ENCODE data around the gene CEACAM4. TPM values are rescaled to one million over a fixed set of nuclear protein-coding genes. Genes with fewer than 3 reads are reported as not detected.

Gene CEACAM4
- total RNA-seq, 1 donor from 2014 or later: not detected

DNA sequence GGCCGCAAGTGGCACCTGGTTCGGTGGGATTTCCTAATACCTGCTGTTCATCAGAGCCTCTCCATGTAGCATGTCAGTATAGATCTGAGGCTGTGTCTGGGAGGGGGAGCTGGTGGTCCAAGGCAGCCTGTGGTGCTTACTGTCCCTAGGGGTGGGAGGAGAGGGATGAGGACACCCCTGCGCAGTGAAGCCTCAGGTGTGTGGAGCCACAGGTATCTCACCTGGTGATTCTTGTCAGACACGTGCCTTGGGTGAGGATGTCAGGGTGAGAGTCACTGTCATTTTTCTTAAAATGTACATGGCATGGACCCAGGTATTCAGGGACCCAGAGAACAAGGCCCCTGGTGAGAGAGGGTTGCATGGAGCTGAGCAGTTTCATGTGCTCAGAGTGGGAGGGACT lies 11.7 kb downstream of the CEACAM4 start:
- Mint-ChIP-seq H3K9me3 (ENCODE audit: unreplicated experiment) (no peaks in the 10 kb centered on the region), H3K27me3 (ENCODE audit: unreplicated experiment) (peaks cover 17% of the 10 kb centered on the region), H3K4me1 (ENCODE audit: unreplicated experiment) (no peaks in the 10 kb centered on the region), H3K4me3 (ENCODE audit: unreplicated experiment) (no peak overlapping the region), H3K27ac (ENCODE audit: unreplicated experiment) (no peak overlapping the region), H3K36me3 (ENCODE audit: low read depth, unreplicated experiment) (no peaks in the 10 kb centered on the region)
- DNase-seq (ENCODE audit: low spot score): no peak
- TF ChIP-seq, protein P1, sequence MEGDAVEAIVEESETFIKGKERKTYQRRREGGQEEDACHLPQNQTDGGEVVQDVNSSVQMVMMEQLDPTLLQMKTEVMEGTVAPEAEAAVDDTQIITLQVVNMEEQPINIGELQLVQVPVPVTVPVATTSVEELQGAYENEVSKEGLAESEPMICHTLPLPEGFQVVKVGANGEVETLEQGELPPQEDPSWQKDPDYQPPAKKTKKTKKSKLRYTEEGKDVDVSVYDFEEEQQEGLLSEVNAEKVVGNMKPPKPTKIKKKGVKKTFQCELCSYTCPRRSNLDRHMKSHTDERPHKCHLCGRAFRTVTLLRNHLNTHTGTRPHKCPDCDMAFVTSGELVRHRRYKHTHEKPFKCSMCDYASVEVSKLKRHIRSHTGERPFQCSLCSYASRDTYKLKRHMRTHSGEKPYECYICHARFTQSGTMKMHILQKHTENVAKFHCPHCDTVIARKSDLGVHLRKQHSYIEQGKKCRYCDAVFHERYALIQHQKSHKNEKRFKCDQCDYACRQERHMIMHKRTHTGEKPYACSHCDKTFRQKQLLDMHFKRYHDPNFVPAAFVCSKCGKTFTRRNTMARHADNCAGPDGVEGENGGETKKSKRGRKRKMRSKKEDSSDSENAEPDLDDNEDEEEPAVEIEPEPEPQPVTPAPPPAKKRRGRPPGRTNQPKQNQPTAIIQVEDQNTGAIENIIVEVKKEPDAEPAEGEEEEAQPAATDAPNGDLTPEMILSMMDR (IDR thresholded peaks at IDR 0.05; ENCODE audit: unreplicated experiment): no peak

DNA sequence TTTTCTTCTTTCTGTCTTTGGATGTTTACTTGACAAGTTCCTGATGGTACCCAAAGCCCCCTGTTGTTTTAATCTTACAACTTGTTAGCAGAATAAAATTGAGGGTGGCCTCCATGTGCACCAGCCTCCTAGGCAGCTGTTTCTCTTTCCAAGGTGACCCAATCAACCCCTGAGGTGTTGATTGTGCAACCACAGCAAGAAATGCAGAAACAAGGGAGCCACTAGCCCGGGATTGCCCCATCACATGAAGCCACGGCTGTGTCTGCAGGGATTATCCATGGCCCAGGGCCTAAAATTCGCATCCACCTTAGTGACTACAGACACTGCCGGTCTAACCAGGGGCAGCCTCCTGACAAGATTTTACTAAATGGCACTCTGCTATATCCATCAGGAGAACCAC lies 14.4 kb downstream of the CEACAM4 start:
- no peak overlapping the region for H3K27ac Mint-ChIP-seq (ENCODE audit: unreplicated experiment)
- DNase-seq (ENCODE audit: low spot score): no peak
- no peaks in the 10 kb centered on the region for H3K9me3 Mint-ChIP-seq (ENCODE audit: unreplicated experiment)
- TF ChIP-seq, protein P1 (IDR thresholded peaks at IDR 0.05; ENCODE audit: unreplicated experiment): no peak
- H3K4me1 Mint-ChIP-seq (ENCODE audit: unreplicated experiment): no peaks in the 10 kb centered on the region
- H3K36me3 Mint-ChIP-seq (ENCODE audit: low read depth, unreplicated experiment): no peaks in the 10 kb centered on the region
- H3K27me3 Mint-ChIP-seq (ENCODE audit: unreplicated experiment): peaks cover 10% of the 10 kb centered on the region
- H3K4me3 Mint-ChIP-seq (ENCODE audit: unreplicated experiment): no peak overlapping the region

DNA sequence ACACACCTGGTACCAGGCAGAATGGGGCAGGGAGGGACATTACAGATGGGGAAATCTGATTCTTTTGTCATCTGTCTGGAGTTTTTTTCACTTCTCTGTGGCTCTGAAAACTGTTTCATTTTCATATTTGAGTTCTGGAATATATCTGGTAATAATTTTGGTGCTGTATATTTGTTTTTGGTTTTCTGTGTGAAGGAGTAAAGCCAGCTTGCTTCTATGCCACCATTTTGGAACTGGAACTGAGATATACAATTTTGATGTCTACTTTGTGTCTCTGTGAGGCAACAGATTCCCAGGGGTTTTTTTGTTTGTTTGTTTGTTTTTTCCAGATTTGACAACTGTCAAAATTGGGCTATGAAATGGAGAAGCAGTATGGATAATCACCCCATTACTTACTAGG lies 16.1 kb downstream of the CEACAM4 start:
- TF ChIP-seq, protein P1 (IDR thresholded peaks at IDR 0.05; ENCODE audit: unreplicated experiment): no peak
- H3K27me3 Mint-ChIP-seq (ENCODE audit: unreplicated experiment): peaks cover 9% of the 10 kb centered on the region

DNA sequence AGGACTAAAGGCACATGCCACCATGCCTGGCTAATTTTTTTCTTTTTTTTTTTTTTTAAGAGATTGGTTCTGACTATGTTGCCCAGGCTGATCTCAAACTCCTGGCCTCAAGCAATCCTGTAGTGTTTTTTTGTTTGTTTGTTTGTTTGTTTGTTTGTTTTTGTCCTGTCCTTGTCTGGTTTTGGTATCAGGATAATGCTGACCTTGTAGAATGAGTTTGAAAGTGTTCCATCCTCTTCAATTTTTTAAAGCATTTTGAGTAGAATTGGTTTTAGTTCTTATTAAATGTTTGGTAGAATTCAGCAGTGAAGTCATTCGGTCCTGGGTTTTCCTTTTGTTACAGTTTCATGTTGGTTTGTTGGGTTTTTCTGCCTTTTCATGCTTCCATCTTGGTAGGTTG lies 19.2 kb downstream of the CEACAM4 start:
- no peaks in the 10 kb centered on the region for H3K36me3 Mint-ChIP-seq (ENCODE audit: low read depth, unreplicated experiment)
- no peaks in the 10 kb centered on the region for H3K4me1 Mint-ChIP-seq (ENCODE audit: unreplicated experiment)
- no peak for DNase-seq (ENCODE audit: low spot score)
- H3K4me3 Mint-ChIP-seq (ENCODE audit: unreplicated experiment): no peak overlapping the region
- no peak overlapping the region for H3K27ac Mint-ChIP-seq (ENCODE audit: unreplicated experiment)
- no peaks in the 10 kb centered on the region for H3K9me3 Mint-ChIP-seq (ENCODE audit: unreplicated experiment)
- H3K27me3 Mint-ChIP-seq (ENCODE audit: unreplicated experiment): peaks cover 5% of the 10 kb centered on the region
- TF ChIP-seq, protein P1 (IDR thresholded peaks at IDR 0.05; ENCODE audit: unreplicated experiment): no peak

More for the DNA sequence above, 16.1 kb downstream of the CEACAM4 start:
- Mint-ChIP-seq H3K36me3 (ENCODE audit: low read depth, unreplicated experiment) (no peaks in the 10 kb centered on the region), H3K4me3 (ENCODE audit: unreplicated experiment) (no peak overlapping the region), H3K4me1 (ENCODE audit: unreplicated experiment) (no peaks in the 10 kb centered on the region), H3K27ac (ENCODE audit: unreplicated experiment) (no peak overlapping the region), H3K9me3 (ENCODE audit: unreplicated experiment) (no peaks in the 10 kb centered on the region)
- no peak for DNase-seq (ENCODE audit: low spot score)

DNA sequence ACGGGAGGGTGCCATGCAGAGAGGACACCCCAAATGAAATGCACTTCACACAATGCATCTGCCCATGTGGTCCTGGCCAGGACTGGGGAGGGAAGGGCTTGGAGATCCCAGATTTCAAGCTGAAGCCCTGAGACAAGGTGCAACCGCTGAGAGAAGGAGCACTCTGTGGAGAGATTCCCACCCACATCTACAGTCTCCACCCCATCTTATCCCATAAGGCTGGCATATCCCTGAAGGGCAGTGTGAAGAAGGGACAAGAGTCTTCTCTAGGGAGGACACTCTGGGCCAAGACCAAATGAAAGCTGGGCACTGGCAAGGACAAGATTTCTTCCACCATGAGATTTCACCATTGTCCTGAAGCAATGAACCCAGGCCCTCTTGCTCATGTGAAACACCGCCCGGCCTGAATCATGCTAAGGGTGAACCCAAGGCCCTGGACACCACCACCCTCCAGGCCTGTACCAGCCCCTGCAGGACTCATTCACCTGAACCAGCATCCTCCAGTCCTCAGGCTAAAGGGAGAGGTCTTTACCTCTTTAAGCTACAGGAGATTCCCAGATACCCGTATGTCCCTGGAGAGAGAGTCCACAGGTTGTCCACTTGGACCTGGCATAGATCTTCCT lies 20.5 kb downstream of the CEACAM4 start:
- Mint-ChIP-seq H3K4me1 (ENCODE audit: unreplicated experiment) (no peaks in the 10 kb centered on the region), H3K4me3 (ENCODE audit: unreplicated experiment) (no peak overlapping the region)
- TF ChIP-seq, protein P1 (IDR thresholded peaks at IDR 0.05; ENCODE audit: unreplicated experiment): no peak

More for the DNA sequence above, 20.5 kb downstream of the CEACAM4 start:
- Mint-ChIP-seq H3K9me3 (ENCODE audit: unreplicated experiment) (no peaks in the 10 kb centered on the region), H3K36me3 (ENCODE audit: low read depth, unreplicated experiment) (no peaks in the 10 kb centered on the region), H3K27me3 (ENCODE audit: unreplicated experiment) (peaks cover 5% of the 10 kb centered on the region), H3K27ac (ENCODE audit: unreplicated experiment) (no peak overlapping the region)
- DNase-seq (ENCODE audit: low spot score): no peak

Measured in endothelial cell (in vitro differentiated cells).